ENCODE measurements around the gene APOL6.
A peak's percentile ranks its signal among the peaks of the same experiment; 100 is the strongest.

Gene APOL6, protein sequence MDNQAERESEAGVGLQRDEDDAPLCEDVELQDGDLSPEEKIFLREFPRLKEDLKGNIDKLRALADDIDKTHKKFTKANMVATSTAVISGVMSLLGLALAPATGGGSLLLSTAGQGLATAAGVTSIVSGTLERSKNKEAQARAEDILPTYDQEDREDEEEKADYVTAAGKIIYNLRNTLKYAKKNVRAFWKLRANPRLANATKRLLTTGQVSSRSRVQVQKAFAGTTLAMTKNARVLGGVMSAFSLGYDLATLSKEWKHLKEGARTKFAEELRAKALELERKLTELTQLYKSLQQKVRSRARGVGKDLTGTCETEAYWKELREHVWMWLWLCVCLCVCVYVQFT

DNA sequence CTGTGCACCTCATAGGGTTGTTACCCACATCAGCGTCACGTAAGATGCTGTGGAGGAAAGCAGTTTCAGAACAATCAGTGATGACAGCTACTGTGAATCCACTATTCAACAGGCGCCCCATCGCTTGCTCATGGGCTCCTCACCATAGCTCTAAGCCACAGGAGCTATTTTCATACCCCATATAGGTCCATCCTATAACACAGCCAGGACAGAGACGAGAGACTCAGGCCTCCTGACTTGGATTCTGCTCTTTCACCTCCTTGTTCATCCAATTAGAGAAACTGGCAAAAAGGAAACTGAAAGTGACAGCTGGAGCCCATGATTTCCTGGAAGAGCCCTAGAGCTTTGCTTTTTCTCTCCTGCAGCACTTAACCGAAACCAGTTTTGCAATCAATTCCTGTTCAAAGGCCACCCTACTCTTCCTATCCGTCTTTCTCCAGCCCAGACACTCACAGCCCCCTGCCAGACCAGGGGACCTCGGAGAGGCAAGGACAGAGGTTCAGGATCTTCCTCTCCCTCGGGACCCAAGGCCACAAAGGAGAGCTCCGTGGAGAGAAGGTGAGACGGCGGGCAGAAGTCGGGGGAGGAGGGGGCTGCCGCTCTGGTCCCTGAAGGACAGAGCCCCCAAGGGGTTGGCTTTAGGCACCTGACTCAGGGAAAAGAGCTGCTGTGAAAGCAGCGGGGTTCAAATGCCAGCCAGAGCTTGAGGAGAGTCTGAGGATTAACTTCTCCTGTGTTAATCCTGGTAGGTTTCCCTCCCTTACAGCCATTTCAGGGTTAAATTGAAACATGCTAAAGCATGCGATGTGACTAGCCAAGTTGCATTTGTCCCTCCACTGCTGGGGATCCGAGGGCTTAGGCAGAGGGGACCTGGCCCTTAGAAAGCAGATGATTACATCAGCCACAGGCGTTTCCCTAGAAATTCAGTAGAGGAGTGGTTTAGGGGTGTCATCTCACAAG, at the start of gene APOL6:
APOL6 (plus strand) TSS at position 381 of the 960 bp plus-strand sequence. CDS start 7,980 bp downstream, outside the sequence.
- peak in 21 of 56 donors; percentile 5 to 47 (median 13) for DNase-seq

GRCh38 chr22:35599364-35599763, 48.9 kb upstream of the APOL6 start:
- DNase-seq = no peak

GRCh38 chr22:35600476-35600875, 47.8 kb upstream of the APOL6 start:
- no peak for DNase-seq

DNA sequence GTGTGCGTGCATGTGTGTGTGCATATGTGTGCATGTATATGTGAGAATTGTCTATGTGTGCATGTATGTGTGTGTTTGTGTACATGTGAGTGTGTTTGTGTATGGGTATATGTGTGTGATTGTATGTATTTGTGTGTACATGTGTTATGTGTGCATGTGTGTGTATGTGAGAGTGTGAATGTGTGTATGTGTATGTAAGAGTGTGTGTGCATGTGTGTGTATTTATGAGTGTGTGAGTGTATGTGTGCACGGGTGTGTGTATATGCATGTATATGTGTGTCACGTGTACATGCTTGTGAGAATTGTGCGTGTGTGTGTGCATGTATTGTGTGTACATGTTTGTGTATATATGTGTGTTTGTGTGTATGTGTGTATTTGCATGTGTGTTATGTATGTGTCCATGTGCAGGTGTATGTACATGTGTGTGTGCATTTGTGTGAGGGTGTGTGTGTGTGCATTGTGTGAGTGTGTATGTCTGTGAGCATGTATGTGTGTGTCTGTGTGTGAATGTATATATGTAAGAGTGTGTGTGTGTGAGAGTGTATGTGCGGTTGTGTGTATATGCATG, 47.1 kb upstream of the APOL6 start:
- DNase-seq = no peak

GRCh38 chr22:35601743-35602615, 46.3 kb upstream of the APOL6 start:
- no peak for DNase-seq

DNA sequence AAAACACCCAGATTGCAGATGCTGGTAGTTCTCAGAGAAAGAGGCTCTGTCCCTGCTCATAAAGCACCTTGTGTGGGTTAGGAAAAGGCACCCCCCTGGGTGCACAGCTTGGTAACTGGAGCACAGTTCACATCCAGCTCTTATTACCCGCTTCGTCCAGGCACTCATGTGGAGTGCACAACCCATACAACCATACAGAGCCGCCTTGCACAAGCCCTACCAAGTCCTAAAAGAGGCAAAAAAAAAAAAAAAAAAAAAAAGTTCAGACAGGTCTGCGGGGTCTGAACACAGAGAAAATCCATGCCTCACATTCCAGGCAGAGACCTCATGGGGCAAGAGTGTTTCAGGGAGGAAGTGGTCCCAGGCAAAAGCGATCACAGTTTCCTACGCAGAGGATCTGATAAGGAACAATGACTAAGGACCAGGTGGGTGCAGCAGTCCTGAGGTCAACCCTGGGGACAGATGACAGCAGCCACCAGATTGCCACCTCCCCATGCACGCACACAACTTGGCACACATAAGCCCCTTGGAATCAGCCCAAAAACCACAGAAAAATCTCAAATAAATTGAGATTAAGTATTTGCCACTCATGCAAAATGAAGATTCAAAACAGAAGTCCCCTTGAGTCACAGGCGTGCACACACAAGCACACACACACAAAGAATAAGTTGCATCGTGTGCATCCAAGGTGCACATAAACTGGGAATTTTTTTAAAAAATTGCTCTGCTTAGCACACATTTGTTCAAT, 43.5 kb upstream of the APOL6 start:
- no peak for DNase-seq

DNA sequence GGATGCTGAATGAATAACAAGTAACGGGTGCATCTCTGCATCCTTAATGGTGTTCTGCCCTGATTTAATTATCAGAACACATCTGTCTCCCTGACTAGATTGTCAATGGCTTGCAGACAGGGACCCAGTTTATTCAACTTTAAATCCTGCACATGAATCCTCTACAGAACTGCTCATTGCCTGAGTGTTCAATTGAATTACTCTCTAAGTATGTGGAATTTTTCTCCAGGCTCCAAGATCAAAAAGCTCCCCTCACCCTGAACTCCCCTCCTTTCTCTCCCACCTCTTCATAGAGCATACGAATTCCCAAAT, 42.9 kb upstream of the APOL6 start:
- DNase-seq = no peak

GRCh38 chr22:35605851-35606481, 42.3 kb upstream of the APOL6 start:
- no peak for DNase-seq

DNA sequence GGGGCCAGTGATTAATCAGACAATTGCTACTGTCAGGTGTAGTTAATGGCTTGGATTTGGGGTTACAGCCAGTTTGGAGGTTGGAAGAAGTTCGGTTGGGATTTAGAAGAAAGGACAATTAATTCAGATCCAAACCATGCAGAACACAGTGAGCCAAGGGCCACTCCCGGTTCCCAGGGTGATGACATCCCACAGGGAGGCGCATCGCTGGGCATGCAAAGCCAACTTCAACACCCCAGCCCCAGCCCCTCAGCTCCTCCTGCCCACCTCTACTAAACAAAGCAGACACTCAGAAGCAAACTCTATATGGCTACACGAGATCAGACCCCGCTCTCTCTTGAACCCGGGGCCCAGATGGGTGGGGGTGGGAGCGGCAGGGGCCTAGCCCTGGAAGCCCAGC, 41.3 kb upstream of the APOL6 start:
- no peak for DNase-seq

DNA sequence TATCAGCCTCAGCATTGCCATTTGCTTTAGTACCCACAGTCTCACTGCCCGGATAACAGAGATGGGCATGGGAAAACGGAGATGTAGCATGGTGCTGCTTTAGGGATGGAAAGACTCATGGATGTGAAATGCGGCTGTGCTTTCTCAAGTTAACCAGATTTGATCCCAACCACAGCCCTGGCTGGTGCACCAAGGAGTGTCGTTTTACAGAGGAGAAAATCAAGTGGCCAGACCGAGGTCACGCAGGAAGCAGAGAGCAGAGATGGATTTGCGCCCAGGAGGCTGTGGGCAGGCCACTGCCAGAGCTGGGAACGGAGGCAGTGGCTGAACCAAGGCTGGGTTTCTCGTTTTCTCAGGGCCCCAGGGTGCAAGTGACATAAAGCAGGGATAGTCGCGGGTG, 40.2 kb upstream of the APOL6 start:
- DNase-seq = no peak

DNA sequence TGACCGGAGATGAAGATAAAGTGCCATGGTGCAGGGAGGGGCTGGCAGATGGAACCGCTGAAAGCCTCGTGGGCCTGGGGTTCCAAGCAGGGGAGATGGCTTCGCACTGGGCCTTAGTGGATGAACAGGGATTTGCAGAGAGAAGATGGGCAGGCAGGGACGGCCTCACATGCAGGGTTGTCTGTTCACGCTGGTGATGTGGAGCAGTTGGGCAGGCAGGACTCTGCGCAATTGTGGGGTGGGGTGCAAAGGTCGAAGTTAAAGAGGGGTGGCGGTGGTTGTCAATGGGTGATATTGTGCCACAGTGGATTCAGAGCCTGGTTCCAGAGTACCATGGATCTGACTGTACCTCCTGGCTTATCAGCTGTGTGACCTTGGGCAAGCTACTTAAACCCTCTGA, 39.0 kb upstream of the APOL6 start:
- DNase-seq = no peak

DNA sequence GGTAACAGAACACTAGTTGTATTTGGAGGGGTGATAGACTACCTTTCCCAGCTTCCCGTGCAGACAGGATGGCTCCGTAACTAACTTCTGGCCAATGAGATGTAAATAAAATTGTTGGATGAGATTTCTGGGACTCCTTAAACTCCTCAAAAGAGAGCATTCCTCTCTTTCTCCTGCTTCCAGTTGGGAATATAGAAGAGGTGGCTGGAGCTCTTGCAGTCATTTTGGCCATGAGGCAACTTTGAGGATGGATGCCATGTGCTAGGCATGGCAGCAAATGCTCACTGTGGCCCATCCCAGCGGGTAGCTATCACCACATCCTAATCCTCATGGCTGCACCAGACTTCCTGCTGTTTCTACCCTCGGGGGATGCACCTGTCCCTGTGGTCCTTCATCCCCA, 38.5 kb upstream of the APOL6 start:
- no peak for DNase-seq

DNA sequence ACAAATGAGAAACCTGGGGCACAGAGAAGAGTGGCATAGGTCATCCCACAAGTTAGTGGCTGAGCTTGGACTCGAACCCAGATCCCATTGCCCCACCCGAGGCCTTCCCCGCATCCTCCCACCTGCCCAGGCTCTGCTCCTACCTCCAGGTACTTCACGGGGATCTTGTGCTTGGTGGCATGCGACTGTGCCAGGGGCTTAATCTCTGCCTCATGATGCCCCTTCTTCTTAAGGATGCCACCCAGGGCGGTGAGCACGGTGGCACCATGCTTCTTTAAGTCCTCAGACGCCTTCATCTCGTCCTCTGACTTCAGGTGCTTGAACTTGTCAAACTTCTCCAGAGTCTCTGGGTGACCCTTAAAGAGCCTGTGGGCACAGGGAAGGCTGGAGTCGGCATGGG, 37.5 kb upstream of the APOL6 start:
- no peak for DNase-seq

DNA sequence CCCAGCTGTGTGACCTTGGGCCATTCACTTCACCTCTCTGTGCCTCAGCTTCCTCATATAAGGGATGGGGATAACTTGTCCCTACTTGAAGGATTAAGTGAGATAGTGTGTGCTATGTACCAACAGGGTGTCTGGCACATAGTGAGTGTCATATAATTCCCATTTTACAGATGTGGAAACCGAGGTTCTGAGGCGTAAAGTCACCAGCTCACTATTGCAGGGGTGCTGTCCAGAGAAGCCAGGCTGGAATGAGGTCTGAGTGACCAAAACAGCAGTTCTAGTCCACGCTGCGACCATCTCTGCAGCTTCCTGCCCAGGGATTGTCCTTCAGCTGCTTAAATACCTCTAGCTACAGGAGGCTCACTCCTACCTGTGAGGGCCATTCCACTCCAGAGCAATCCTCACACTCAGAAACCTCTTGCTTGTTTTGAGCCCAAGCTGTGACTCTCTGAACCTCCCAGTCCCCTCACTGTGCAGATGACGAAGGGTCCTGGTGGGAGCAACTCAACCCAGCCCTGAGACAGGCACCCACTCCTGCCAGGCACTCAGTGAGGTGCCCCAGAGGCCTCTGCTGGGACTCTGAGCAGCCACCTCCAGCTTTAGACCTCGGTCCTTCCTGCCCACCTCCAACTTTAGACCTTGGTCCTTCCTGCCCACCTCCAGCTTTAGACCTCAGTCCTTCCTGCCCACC, 36.9 kb upstream of the APOL6 start:
- DNase-seq = no peak

DNA sequence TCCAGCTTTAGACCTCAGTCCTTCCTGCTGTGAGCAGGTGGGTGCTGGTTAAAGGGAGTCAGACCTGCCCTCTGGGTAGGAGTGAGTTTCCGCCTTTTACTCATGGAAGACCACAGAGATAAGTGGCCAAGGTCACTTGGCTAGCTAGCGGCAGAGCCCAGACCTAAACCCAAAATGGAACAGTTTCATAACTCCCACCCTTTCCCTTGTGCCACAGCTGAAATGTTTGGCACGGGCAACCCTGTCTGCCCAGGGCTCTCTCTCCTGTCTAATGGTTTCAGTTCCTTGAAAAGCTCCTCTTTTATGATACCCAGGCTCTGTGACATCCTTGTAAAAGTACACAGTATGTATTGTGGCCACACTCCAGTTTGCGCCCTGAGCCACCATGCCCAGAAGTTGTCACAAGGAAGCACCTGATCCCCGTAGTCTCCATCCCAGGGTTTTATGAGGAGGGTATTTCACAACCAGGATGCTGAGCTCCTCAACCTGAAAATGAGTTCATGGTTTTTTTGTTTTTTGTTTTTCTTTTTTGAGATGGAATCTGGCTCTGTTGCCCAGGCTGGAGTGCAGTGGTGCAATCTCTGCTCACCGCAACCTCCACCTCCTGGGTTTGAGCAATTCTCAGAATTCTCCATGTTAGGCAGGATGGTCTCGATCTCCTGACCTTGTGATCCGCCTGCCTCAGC, 36.2 kb upstream of the APOL6 start:
- DNase-seq = no peak

GRCh38 chr22:35612903-35613302, 35.3 kb upstream of the APOL6 start:
- DNase-seq = no peak

DNA sequence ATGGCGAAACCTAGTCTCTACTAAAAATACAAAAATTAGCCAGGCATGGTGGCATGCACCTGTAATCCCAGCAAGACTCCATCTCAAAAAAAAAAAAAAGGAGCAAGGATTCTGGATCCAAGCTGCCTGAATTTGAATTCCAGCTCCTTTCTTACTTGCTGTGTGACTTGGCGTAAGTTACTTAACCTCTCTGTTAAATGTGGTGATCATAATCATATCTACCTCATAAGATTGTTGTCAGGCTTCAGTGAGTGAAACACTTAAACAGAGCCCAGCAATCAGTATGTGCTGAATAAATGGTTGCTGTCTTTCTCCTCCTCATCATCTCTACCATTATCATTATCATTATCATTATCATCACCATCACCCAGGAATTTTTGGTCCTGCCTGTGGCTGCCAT, 33.8 kb upstream of the APOL6 start:
- DNase-seq = no peak

DNA sequence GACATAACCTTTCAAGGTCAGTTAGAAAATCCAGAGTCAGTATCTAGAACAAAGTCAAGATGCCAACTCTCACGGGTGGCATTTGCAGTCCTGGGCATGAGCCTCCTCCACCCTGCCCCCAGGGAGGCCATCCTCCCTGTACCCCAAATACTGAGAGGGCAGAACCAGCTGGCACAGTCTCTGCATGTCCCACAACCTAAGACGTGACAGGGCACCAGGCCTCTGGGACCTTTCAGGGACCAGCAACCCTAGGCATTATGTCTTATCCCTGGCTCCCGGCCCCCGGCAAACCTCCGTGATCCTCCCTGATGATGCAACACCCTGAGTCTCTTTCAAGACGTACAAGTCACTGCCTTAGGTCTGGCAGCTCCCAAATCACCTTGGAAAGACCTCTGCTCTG, 33.1 kb upstream of the APOL6 start:
- no peak for DNase-seq

- DNase-seq = no peak
Observed at GRCh38 chr22:35616043-35616442, 32.2 kb upstream of the APOL6 start.

Data from nucleus accumbens (tissue), 56 donors.